ENCODE measurements around the gene ATP8A2.

Gene ATP8A2

DNA sequence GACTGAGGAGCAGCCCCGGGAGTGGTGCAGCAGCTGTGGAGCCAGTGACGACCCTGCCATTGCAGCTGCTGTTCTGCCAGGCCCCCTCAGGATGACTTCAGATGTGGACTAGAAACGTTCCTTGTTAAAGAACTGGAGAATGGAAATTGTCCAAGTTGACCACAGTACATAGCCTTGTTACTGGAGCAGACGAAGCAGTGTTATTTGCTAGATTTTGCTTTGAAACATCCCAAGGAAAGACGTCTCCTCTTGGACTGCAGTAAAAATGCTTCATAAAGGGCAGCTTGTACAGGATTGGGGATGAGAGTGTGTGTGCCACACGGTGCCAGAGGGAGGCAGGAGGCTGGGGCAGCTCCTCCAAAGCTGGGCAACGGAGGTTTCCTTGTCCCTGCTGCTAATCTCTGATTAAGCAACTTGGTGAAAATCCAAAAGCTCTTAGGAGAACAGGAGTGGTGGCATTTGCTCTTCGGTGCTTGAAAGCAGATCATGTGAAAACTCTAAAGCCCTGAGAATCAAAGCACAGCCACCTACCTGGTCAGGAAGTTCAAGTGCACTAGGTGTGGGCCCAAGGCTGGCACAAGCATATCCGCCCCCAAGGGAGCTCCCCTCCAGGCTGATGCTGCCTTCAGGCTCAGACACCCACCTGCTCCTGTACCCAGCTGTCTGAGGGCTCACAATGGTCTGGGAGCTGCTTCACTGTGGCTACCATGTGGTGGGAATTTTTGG, 645.6 kb downstream of the ATP8A2 start:
- no peaks in the 10 kb centered on the region for H3K36me3 ChIP-seq (ENCODE audit: control insufficient read depth, insufficient read depth, low read length)
- no peak overlapping the region for H3K4me3 ChIP-seq (ENCODE audit: extremely low read depth, insufficient read depth, low read length, poor library complexity, severe bottlenecking)
- WGBS, 2 experiments (ENCODE audit: insufficient coverage in 2 of 2): 86 to 89% methylated on average over 9 of the region's 9 CpGs
- H3K4me1 ChIP-seq (ENCODE audit: control insufficient read depth, insufficient read depth, low read length, poor library complexity, severe bottlenecking): peaks cover 16% of the 10 kb centered on the region
- no peak overlapping the region for H3K27ac ChIP-seq (ENCODE audit: low read depth, low read length, severe bottlenecking)
- H3K9me3 ChIP-seq (ENCODE audit: control insufficient read depth, low read length): no peaks in the 10 kb centered on the region

DNA sequence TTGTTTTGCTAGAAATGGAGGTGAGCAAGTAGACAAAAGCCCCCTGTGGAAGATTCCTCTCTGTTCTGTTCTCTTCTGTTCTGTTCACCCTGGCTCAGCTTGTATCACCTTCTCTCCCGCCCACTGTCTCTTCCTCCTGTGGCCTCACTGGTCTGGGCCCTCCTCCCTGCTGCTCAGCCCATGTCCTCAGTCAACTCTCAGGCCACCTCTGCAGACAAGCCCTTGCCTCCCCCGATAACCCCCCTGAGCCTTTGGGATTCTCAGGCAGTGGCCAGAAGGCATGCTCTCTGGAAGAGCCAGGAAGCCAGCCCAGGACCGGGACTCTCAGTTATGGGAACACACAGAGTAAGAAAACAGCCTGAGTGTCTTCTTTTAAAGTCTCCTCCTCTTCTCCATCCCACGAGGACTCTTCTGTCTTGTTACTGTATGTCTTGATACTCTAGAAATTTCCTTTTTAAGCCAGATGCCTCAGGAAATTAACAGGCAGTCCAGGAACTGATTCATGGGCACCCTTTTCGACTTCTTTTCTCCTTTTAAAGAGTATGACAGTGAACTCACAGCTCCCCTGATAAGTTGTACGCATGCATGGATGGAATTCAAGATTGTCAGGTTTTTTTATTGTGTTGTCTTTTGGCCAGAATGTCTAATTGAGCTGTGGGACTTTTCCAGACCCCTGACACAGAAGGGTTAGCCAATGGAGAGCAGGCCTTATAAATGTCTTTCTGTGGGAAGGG, 646.3 kb downstream of the ATP8A2 start:
- WGBS, 2 experiments (ENCODE audit: insufficient coverage in 2 of 2): 90 to 100% methylated on average over 3 to 5 of the region's 6 CpGs
- peaks cover 16% of the 10 kb centered on the region for H3K4me1 ChIP-seq (ENCODE audit: control insufficient read depth, insufficient read depth, low read length, poor library complexity, severe bottlenecking)
- no peak overlapping the region for H3K4me3 ChIP-seq (ENCODE audit: extremely low read depth, insufficient read depth, low read length, poor library complexity, severe bottlenecking)
- H3K9me3 ChIP-seq (ENCODE audit: control insufficient read depth, low read length): no peaks in the 10 kb centered on the region
- H3K36me3 ChIP-seq (ENCODE audit: control insufficient read depth, insufficient read depth, low read length): no peaks in the 10 kb centered on the region
- H3K27ac ChIP-seq (ENCODE audit: low read depth, low read length, severe bottlenecking): no peak overlapping the region

DNA sequence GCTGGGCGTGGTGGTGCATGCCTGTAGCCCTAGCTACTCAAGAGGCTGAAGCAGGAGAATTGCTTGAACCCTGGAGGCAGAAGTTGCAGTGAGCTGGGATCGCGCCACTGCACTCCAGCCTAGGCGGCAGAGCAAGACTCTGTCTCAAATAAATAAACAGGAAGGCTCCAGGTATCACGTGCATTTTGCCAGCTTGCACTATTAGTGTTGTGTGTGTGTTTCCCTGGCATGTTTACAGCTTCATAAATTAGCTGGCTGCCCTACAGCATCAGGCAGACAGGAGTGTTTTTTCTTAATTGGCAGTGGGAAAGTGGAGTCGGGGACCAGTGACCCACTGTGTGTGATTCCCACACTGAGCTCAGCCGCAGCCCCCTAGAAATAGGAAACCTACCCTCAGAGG, 647.5 kb downstream of the ATP8A2 start:
- 96 to 98% methylated on average over 6 of the region's 7 CpGs for WGBS, 2 experiments (ENCODE audit: insufficient coverage in 2 of 2)
- Histone ChIP-seq H3K4me1 (ENCODE audit: control insufficient read depth, insufficient read depth, low read length, poor library complexity, severe bottlenecking) (peaks cover 16% of the 10 kb centered on the region), H3K36me3 (ENCODE audit: control insufficient read depth, insufficient read depth, low read length) (no peaks in the 10 kb centered on the region), H3K4me3 (ENCODE audit: extremely low read depth, insufficient read depth, low read length, poor library complexity, severe bottlenecking) (no peak overlapping the region), H3K27ac (ENCODE audit: low read depth, low read length, severe bottlenecking) (no peak overlapping the region), H3K9me3 (ENCODE audit: control insufficient read depth, low read length) (no peaks in the 10 kb centered on the region)

DNA sequence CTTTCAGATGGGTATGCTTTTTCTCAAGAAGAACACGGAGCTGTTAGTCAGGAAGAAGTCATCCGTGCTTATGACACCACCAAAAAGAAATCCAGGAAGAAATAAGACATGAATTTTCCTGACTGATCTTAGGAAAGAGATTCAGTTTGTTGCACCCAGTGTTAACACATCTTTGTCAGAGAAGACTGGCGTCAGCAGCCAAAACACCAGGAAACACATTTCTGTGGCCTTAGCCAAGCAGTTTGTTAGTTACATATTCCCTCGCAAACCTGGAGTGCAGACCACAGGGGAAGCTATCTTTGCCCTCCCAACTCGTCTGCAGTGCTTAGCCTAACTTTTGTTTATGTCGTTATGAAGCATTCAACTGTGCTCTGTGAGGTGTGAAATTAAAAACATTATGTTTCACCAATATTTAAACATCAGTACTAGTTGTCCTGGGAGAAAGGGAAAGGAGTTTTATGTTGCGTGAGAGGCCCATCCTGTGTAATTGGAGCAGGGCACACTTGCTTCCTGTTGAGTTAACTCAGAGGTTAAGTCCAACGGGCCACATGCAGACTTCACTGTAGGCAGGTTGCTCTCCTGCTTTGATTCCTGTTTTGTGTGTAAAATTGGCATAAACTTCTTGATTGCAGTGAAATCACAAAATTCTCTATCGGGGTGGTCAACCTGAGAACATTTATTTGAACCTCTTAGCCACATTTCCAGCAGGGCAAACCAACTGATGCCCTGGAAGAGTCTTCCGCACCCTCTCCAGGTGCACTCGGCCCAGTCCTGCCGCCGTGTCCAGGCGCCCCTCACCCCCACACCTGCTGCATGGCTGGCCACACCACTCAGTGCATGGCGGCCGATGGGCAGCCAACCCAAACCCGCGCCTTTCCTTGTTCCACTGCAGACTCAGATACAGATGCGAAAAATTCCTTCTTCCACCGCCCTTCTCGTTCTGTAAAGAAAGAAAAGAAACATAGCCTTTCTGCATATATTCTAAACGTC, 648.4 kb downstream of the ATP8A2 start:
- H3K27ac ChIP-seq (ENCODE audit: low read depth, low read length, severe bottlenecking): no peak overlapping the region
- no peaks in the 10 kb centered on the region for H3K36me3 ChIP-seq (ENCODE audit: control insufficient read depth, insufficient read depth, low read length)
- H3K9me3 ChIP-seq (ENCODE audit: control insufficient read depth, low read length): no peaks in the 10 kb centered on the region
- no peak overlapping the region for H3K4me3 ChIP-seq (ENCODE audit: extremely low read depth, insufficient read depth, low read length, poor library complexity, severe bottlenecking)
- peaks cover 18% of the 10 kb centered on the region for H3K4me1 ChIP-seq (ENCODE audit: control insufficient read depth, insufficient read depth, low read length, poor library complexity, severe bottlenecking)
- WGBS, 2 experiments (ENCODE audit: insufficient coverage in 2 of 2): 85 to 92% methylated on average over 15 to 18 of the region's 22 CpGs

DNA sequence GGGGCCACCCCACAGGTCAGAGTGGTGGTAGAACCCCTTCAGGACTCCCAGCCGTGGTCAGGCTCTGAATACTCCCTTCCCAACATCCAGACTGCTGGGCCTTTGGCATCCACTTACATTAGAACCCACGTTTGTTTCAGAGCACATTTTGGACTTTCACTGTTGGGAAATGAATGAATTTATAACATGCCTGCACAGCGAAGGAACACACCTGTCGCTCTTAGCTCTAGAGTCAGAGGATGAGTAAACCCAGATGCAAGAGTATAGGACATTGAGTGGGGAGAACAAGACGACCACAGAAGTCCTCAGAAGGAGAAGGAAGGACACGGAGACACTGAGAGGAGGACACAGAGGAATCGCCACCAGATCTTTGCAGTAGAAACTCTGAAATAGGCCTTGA, 649.1 kb downstream of the ATP8A2 start:
- no peaks in the 10 kb centered on the region for H3K36me3 ChIP-seq (ENCODE audit: control insufficient read depth, insufficient read depth, low read length)
- H3K4me3 ChIP-seq (ENCODE audit: extremely low read depth, insufficient read depth, low read length, poor library complexity, severe bottlenecking): no peak overlapping the region
- H3K9me3 ChIP-seq (ENCODE audit: control insufficient read depth, low read length): no peaks in the 10 kb centered on the region
- no peak overlapping the region for H3K27ac ChIP-seq (ENCODE audit: low read depth, low read length, severe bottlenecking)
- peaks cover 19% of the 10 kb centered on the region for H3K4me1 ChIP-seq (ENCODE audit: control insufficient read depth, insufficient read depth, low read length, poor library complexity, severe bottlenecking)
- WGBS, 2 experiments (ENCODE audit: insufficient coverage in 2 of 2): 89 to 90% methylated on average over 5 to 7 of the region's 7 CpGs

DNA sequence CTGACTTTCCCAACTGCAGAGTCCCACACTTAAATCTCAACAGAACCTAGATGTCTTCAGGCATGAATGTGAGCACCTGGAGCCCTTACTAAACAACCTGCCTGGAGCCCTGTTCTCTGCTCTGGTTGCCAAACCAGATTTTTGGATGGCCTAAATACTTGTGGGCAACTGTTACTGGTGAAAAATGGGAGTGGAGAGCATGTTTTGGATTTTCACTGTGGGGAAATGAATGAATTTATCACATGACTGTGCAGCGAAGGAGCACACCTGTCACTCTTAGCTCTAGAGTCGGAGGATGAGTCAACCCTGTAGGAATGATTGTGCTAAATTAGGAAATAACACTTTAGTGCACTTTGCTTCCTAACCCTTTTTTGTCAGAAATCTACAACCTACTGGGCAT, 649.7 kb downstream of the ATP8A2 start:
- Histone ChIP-seq H3K9me3 (ENCODE audit: control insufficient read depth, low read length) (no peaks in the 10 kb centered on the region), H3K36me3 (ENCODE audit: control insufficient read depth, insufficient read depth, low read length) (no peaks in the 10 kb centered on the region), H3K4me1 (ENCODE audit: control insufficient read depth, insufficient read depth, low read length, poor library complexity, severe bottlenecking) (peaks cover 19% of the 10 kb centered on the region), H3K27ac (ENCODE audit: low read depth, low read length, severe bottlenecking) (no peak overlapping the region), H3K4me3 (ENCODE audit: extremely low read depth, insufficient read depth, low read length, poor library complexity, severe bottlenecking) (no peak overlapping the region)
- 100% methylated on average over 1 of the region's 2 CpGs for WGBS, 2 experiments (ENCODE audit: insufficient coverage in 2 of 2)

DNA sequence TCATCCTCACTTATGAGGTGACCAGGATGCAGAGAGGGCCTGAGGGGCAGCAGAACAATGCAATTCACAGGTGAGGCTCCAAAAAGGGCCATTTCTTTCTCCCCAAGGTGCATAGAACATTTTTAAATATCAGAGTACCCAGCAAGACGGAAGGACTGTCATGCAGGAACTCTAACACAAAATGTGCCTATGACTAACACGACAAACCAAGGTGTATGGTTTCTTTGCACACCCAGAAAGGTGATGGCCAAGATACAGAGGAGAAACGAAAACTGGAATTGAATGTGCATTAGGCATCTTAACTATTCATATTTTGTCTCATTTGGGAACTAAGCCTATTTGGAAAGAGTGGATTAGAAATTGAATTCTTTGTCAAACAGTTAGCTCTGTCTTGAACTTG, 650.2 kb downstream of the ATP8A2 start:
- Histone ChIP-seq H3K4me3 (ENCODE audit: extremely low read depth, insufficient read depth, low read length, poor library complexity, severe bottlenecking) (no peak overlapping the region), H3K36me3 (ENCODE audit: control insufficient read depth, insufficient read depth, low read length) (no peaks in the 10 kb centered on the region), H3K27ac (ENCODE audit: low read depth, low read length, severe bottlenecking) (no peak overlapping the region), H3K4me1 (ENCODE audit: control insufficient read depth, insufficient read depth, low read length, poor library complexity, severe bottlenecking) (peaks cover 19% of the 10 kb centered on the region), H3K9me3 (ENCODE audit: control insufficient read depth, low read length) (no peaks in the 10 kb centered on the region)
- 93 to 100% methylated on average over 2 of the region's 3 CpGs for WGBS, 2 experiments (ENCODE audit: insufficient coverage in 2 of 2)

DNA sequence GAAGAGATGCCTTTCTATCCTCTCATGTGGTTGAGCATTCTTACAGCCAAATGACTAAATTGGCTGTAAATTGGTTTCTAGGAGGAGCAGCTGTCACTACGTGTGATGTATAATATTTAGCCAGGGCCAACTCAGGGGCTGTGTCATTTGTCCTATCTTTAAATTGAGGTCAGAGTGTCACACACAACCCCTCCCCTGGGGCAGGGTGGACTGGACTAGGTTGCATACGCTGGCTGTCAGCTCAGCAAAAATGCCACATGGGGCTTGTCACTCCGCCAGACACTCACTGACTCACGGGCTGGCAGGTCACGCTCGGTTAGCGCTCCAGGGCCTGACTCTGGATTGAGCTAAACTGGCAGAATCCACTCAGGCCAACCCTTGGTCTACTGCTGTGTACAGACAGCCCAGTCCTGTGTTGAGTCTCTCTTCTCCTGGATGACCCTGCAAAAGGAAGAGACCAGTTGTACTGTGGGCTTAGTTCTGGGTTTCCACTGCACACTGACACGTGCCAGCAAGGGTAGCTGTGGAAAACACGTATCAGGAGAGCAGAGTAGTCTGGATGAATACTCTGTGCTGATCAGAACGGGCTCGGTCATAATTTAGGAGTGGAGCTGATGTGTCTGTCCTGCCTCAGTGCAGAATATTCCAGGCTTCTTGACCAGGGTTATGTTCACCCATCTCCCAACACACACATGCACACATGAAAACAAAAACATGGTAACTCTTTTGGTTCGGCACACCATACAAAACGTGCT, 650.9 kb downstream of the ATP8A2 start:
- H3K36me3 ChIP-seq (ENCODE audit: control insufficient read depth, insufficient read depth, low read length): no peaks in the 10 kb centered on the region
- 81 to 83% methylated on average over 11 to 13 of the region's 13 CpGs for whole genome bisulfite sequencing, 2 experiments (ENCODE audit: insufficient coverage in 2 of 2)
- H3K27ac ChIP-seq (ENCODE audit: low read depth, low read length, severe bottlenecking): no peak overlapping the region
- no peak overlapping the region for H3K4me3 ChIP-seq (ENCODE audit: extremely low read depth, insufficient read depth, low read length, poor library complexity, severe bottlenecking)
- peaks cover 19% of the 10 kb centered on the region for H3K4me1 ChIP-seq (ENCODE audit: control insufficient read depth, insufficient read depth, low read length, poor library complexity, severe bottlenecking)
- no peaks in the 10 kb centered on the region for H3K9me3 ChIP-seq (ENCODE audit: control insufficient read depth, low read length)

DNA sequence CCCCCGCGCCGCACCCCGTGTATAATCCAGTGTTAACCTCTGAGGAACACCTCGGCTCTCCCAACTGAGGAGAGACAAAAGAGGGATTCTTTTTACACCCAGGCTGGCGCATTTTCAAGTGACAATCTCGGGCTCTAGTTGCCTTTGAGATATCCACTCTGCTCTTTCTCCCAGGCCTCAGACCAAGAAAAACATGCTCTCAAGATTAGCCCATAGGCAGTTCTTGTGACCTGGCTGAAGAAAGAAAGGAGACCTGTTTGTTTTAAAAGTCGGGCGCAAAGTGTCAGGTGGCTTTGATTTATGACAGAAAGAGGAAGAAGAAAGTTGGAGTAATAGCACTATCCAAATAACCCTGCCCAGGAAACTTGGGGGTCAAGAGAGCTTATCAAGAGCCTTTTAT, 652.8 kb downstream of the ATP8A2 start:
- no peaks in the 10 kb centered on the region for H3K36me3 ChIP-seq (ENCODE audit: control insufficient read depth, insufficient read depth, low read length)
- no peak overlapping the region for H3K27ac ChIP-seq (ENCODE audit: low read depth, low read length, severe bottlenecking)
- H3K9me3 ChIP-seq (ENCODE audit: control insufficient read depth, low read length): no peaks in the 10 kb centered on the region
- 93 to 96% methylated on average over 8 of the region's 9 CpGs for WGBS, 2 experiments (ENCODE audit: insufficient coverage in 2 of 2)
- peaks cover 13% of the 10 kb centered on the region for H3K4me1 ChIP-seq (ENCODE audit: control insufficient read depth, insufficient read depth, low read length, poor library complexity, severe bottlenecking)
- H3K4me3 ChIP-seq (ENCODE audit: extremely low read depth, insufficient read depth, low read length, poor library complexity, severe bottlenecking): no peak overlapping the region

DNA sequence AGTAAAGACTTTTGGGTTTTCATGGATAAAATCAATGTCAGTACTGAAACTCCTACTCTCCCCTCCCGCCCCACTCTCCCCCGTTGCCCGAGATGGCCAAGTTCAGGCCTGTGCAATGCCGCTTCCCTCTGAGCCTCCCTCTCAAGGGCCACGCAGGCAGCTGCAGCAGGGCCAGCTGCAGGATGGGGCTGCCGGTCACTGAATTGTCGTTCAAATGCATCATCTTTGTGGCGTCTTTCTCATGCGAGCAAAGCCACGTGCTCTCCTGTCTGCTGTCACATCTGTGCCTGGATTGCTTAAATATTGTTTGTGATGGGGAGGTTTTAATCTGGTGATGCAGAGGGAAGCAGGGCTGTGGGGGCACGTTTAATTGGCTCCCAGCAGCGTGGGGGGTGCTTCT, 653.4 kb downstream of the ATP8A2 start:
- no peaks in the 10 kb centered on the region for H3K36me3 ChIP-seq (ENCODE audit: control insufficient read depth, insufficient read depth, low read length)
- no peaks in the 10 kb centered on the region for H3K9me3 ChIP-seq (ENCODE audit: control insufficient read depth, low read length)
- peaks cover 9% of the 10 kb centered on the region for H3K4me1 ChIP-seq (ENCODE audit: control insufficient read depth, insufficient read depth, low read length, poor library complexity, severe bottlenecking)
- 65 to 70% methylated on average over 7 to 12 of the region's 12 CpGs for WGBS, 2 experiments (ENCODE audit: insufficient coverage in 2 of 2)
- H3K27ac ChIP-seq (ENCODE audit: low read depth, low read length, severe bottlenecking): no peak overlapping the region
- H3K4me3 ChIP-seq (ENCODE audit: extremely low read depth, insufficient read depth, low read length, poor library complexity, severe bottlenecking): no peak overlapping the region

Data from mesodermal cell (in vitro differentiated cells).